HepG2 (cell line): ENCODE results near the gene ARHGAP25. TPM values are rescaled to one million over a fixed set of nuclear protein-coding genes. Genes with fewer than 3 reads are reported as not detected.

Experiments used
- ATAC-seq: fragments of 200-7000 bp; cut with Tn5 transposase; 3 replicates; pipeline ENCODE4 v1.9.1; 2020; ENCODE audit warnings: mild to moderate bottlenecking, moderate library complexity
- BruUV-seq: library from RNA; stranded (reverse); fragments of 400-500 nt; replicated peaks from 2 replicates; lab custom pipeline; 2021; lab: Mats Ljungman, UMichigan
- CTCF ChIA-PET: fragments of 300-600 bp; formaldehyde crosslinking; extraction: SDS; loops from one replicate; lab custom pipeline; 2021; ENCODE audit warnings: low total read pairs, inconsistent platforms, low intra/inter-chr PET ratio; lab: Yijun Ruan, JAX
- POLR2A ChIA-PET: fragments of 350-600 bp; sonication (Branson Sonifier 250); formaldehyde crosslinking; loops from one replicate; lab custom pipeline; 2020; ENCODE audit warnings: antibody characterized with exemption, inconsistent platforms; lab: Yijun Ruan, JAX
- DNase-seq: peaks from one replicate; pipeline ENCODE4 v3.0.0-alpha.2; 2015; ENCODE audit warnings: low spot score
- FAIRE-seq: peaks from 3 replicates; lab custom pipeline; 2011; peaks lifted over from hg19 to GRCh38; lab: Jason Lieb, UNC
- H2AFZ ChIP-seq: one replicate; pipeline ENCODE4 v1.6.1; 2011; ENCODE audit warnings: low read length, inconsistent platforms
- H3K27ac ChIP-seq: fragments of 300-600 bp; 3 replicates; pipeline ENCODE4 v1.8.0; 2011; ENCODE audit warnings: mixed run types, mild to moderate bottlenecking, mixed read lengths, low read length, inconsistent platforms; ENCODE audit not compliant: insufficient read depth; ENCODE audit errors: extremely low read length
- H3K27me3 ChIP-seq, 2 experiments: fragments of 200-600 bp in 1 of 2; 2 replicates in 1 of 2; 3 replicates in 1 of 2; pipeline versions ENCODE4 v1.6.0 to v1.8.0; 2011; ENCODE audit warnings: low read length in 2 of 2, mild to moderate bottlenecking in 2 of 2, moderate library complexity in 2 of 2, inconsistent platforms in 1 of 2; ENCODE audit not compliant: insufficient read depth in 2 of 2, control insufficient read depth in 1 of 2
- H3K36me3 ChIP-seq, 2 experiments: fragments of 200-600 bp in 1 of 2; replicated peaks in 1 of 2; 2 replicates in 1 of 2; 3 replicates in 1 of 2; pipeline versions ENCODE4 v1.5.1 to v1.8.0; 2011; ENCODE audit warnings: low read length in 2 of 2, inconsistent platforms in 1 of 2; ENCODE audit not compliant: insufficient read depth in 2 of 2, control insufficient read depth in 1 of 2
- H3K4me1 ChIP-seq: 2 replicates; pipeline ENCODE4 v1.5.1; 2012; ENCODE audit warnings: low read length, inconsistent platforms; ENCODE audit not compliant: insufficient read depth
- H3K4me2 ChIP-seq: 2 replicates; pipeline ENCODE4 v1.6.0; 2011; ENCODE audit warnings: low read depth, low read length, inconsistent platforms
- H3K4me3 ChIP-seq, 3 experiments: fragments of 200-600 bp in 1 of 3; sonication (generic), shearing (Covaris generic) in 1 of 3; replicated peaks in 1 of 3; 2 replicates each; pipeline ENCODE4 v1.5.1; 2011 to 2016; ENCODE audit warnings: low read length in 3 of 3, inconsistent platforms in 2 of 3, low read depth in 2 of 3, mild to moderate bottlenecking in 2 of 3, control low read depth in 1 of 3, mixed read lengths in 1 of 3; ENCODE audit not compliant: insufficient read depth in 1 of 3
- H3K79me2 ChIP-seq: one replicate; pipeline ENCODE4 v1.6.1; 2011; ENCODE audit warnings: low read length, inconsistent platforms; ENCODE audit not compliant: insufficient read depth
- H3K9ac ChIP-seq: 2 replicates; pipeline ENCODE4 v1.6.0; 2011; ENCODE audit warnings: mild to moderate bottlenecking, low read depth, low read length, inconsistent platforms; ENCODE audit not compliant: insufficient read depth
- H3K9me3 ChIP-seq: 2 replicates; pipeline ENCODE4 v1.5.1; 2012; ENCODE audit warnings: mild to moderate bottlenecking, low read length
- H4K20me1 ChIP-seq: 2 replicates; pipeline ENCODE4 v1.6.0; 2011; ENCODE audit warnings: inconsistent platforms, mild to moderate bottlenecking, low read length, moderate library complexity; ENCODE audit not compliant: insufficient read depth
- CHD4 ChIP-seq: fragments of 200-600 bp; sonication (generic); IDR thresholded peaks from 2 replicates; pipeline ENCODE4 v1.7.0; 2017; ENCODE audit warnings: mild to moderate bottlenecking, low read length, borderline replicate concordance
- HNRNPK ChIP-seq: fragments of 200-400 bp; formaldehyde crosslinking; IDR thresholded peaks from 2 replicates; pipeline ENCODE4 v1.6.1; 2018; ENCODE audit warnings: low read length, low read depth, moderate library complexity, mild to moderate bottlenecking; ENCODE audit not compliant: poor library complexity, severe bottlenecking
- NR2F2 ChIP-seq: IDR thresholded peaks from 2 replicates; pipeline ENCODE4 v1.6.1; 2012; ENCODE audit warnings: low read depth, inconsistent platforms, borderline replicate concordance
- PHF21A ChIP-seq: sonication (generic); formaldehyde crosslinking; IDR thresholded peaks from 2 replicates; pipeline ENCODE4 v1.5.0; 2020; ENCODE audit warnings: mild to moderate bottlenecking, missing genetic modification reagents
- PRMT3 ChIP-seq: sonication (generic); formaldehyde crosslinking; IDR thresholded peaks from 2 replicates; pipeline ENCODE4 v1.8.1; 2022; ENCODE audit warnings: low read depth, mild to moderate bottlenecking, moderate library complexity, missing genetic modification reagents, borderline replicate concordance
- RBM39 ChIP-seq: fragments of 200-400 bp; formaldehyde crosslinking; IDR thresholded peaks from one replicate; pipeline ENCODE4 v1.6.1; 2018; ENCODE audit warnings: antibody characterized with exemption, mild to moderate bottlenecking, low read depth, low read length; ENCODE audit not compliant: poor library complexity, severe bottlenecking
- SNAPC2 ChIP-seq: sonication (generic); formaldehyde crosslinking; IDR thresholded peaks from 2 replicates; pipeline ENCODE4 v1.8.1; 2022; ENCODE audit warnings: mild to moderate bottlenecking, missing genetic modification reagents
- TBX3 ChIP-seq: fragments of 450-650 bp; IDR thresholded peaks from 2 replicates; pipeline ENCODE4 v1.6.1; 2017; ENCODE audit warnings: antibody characterized with exemption, mild to moderate bottlenecking, inconsistent platforms, borderline replicate concordance
- WIZ ChIP-seq: sonication (generic); formaldehyde crosslinking; IDR thresholded peaks from 2 replicates; pipeline ENCODE4 v1.5.1; 2020; ENCODE audit warnings: mild to moderate bottlenecking, missing genetic modification reagents
- ZFP90 ChIP-seq: sonication (generic); formaldehyde crosslinking; IDR thresholded peaks from 2 replicates; pipeline ENCODE4 v1.8.0; 2022; ENCODE audit warnings: missing genetic modification reagents, mild to moderate bottlenecking, inconsistent platforms, borderline replicate concordance
- ZNF180 ChIP-seq: sonication (generic); formaldehyde crosslinking; IDR thresholded peaks from 2 replicates; pipeline ENCODE4 v1.4.0; 2020; ENCODE audit warnings: low read depth, missing genetic modification reagents, borderline replicate concordance
- ZNF235 ChIP-seq: sonication (generic); formaldehyde crosslinking; IDR thresholded peaks from 2 replicates; pipeline ENCODE4 v1.8.1; 2023; ENCODE audit warnings: mild to moderate bottlenecking, missing genetic modification reagents, borderline replicate concordance
- ZNF790 ChIP-seq: sonication (generic); formaldehyde crosslinking; IDR thresholded peaks from 2 replicates; pipeline ENCODE4 v1.8.0; 2022; ENCODE audit warnings: missing genetic modification reagents, mild to moderate bottlenecking, borderline replicate concordance
- WGBS: methylation state at CpG from one replicate; pipeline ENCODE4 v1.1.6; 2017; ENCODE audit warnings: low lambda C conversion rate; 5-methylcytosine and 5-hydroxymethylcytosine counted together
- in situ Hi-C: cut with HindIII; loops from 2 replicates; pipeline ENCODE4 v1.10.0; 2017; ENCODE audit warnings: low pct_unique_long_range_greater_than_20kb; ENCODE audit not compliant: extremely low pct_ligation_motif_present
- intact Hi-C: fragments of 100-400 bp; cut with micrococcal nuclease; formaldehyde crosslinking; loops from one replicate; pipeline ENCODE4 v1.10.0; 2022; ENCODE audit not compliant: unreplicated experiment
- polyA plus RNA-seq, 8 experiments: library from polyadenylated mRNA; depleted of rRNA in 3 of 8; stranded (reverse) in 7 of 8; unstranded in 1 of 8; fragments of >200 nt; fragmentation: Illumina TruSeq in 4 of 8; extraction: Trizol in 4 of 8; gene quantifications; 2 replicates each; pipeline versions ENCODE4 v1.2.1 to v1.2.3, GENCODE V29; 2011 to 2016; ENCODE audit warnings: low read depth in 4 of 8, missing spikeins in 1 of 8, mixed read lengths in 1 of 8; ENCODE audit not compliant: insufficient read depth in 1 of 8
- total RNA-seq, 5 experiments: library from RNA; depleted of rRNA; stranded (reverse); fragments of >200 nt; fragmentation: Illumina TruSeq; extraction: Trizol; gene quantifications; 2 replicates each; pipeline ENCODE4 v1.2.3, GENCODE V29; 2016; ENCODE audit warnings: low read depth in 1 of 5
- TF ChIP-seq, protein P1 (sequence below): sonication (generic); formaldehyde crosslinking; IDR thresholded peaks from 2 replicates; pipeline ENCODE4 v1.8.0; 2022; ENCODE audit warnings: mild to moderate bottlenecking, missing genetic modification reagents; ENCODE audit not compliant: insufficient replicate concordance

ARHGAP25 gene
- total and polyA plus RNA-seq, 2 of the 13 experiments (the other 11 are each of a cell fraction or from before 2014, with no cell fraction given) = not detected

DNA sequence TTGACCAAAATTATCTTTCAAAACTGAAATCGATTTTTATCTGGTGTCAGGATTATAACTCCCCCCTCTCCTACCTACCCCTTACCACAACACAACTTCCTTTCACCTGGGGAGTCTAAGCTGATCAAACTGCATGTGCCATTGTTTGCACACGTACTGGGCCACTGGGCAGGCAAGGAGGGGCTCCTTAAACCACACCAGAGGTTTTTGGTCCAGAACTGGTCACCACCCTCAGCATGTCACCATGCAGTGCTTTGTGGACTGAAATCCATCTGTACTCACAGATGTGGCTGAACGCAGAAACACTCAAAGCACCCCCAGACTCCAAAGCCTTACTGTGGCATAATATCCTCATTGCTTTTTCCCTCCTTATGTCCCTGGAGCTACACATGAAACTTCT is 13.9 kb upstream of the ARHGAP25 start:
- Histone ChIP-seq H3K4me1 (no peaks in the 10 kb centered on the region), H3K9ac (no peak overlapping the region), H3K4me2 (no peak overlapping the region), H3K4me3 (no peak overlapping the region), H3K9me3 (no peaks in the 10 kb centered on the region), H3K27me3 (no peaks in the 10 kb centered on the region), H2AFZ (no peak overlapping the region), H4K20me1 (no peaks in the 10 kb centered on the region), H3K79me2 (no peaks in the 10 kb centered on the region), H3K36me3 (no peaks in the 10 kb centered on the region), H3K27ac (no peak overlapping the region)
- ATAC-seq (no peak), DNase-seq (no peak), FAIRE-seq (no peak)
- POLR2A ChIA-PET = no interaction called here
- in situ Hi-C loops = no loop called here
- intact Hi-C loops = no loop called here
- no TSS peak for BruUV-seq
- CTCF ChIA-PET = no interaction called here
- 8% methylated on average over 3 of the region's 3 CpGs for WGBS
- TF ChIP-seq RBM39 (no peak), SNAPC2 (no peak), TBX3 (no peak), ZFP90 (CRISPR knock-in tag) (no peak), ZNF180 (CRISPR knock-in tag) (no peak), WIZ (no peak), HNRNPK (no peak), ZNF790 (CRISPR knock-in tag) (no peak), ZNF235 (CRISPR knock-in tag) (no peak), CHD4 (no peak), PHF21A (no peak), PRMT3 (CRISPR knock-in tag) (no peak), NR2F2 (no peak)
- TF ChIP-seq, protein P1, sequence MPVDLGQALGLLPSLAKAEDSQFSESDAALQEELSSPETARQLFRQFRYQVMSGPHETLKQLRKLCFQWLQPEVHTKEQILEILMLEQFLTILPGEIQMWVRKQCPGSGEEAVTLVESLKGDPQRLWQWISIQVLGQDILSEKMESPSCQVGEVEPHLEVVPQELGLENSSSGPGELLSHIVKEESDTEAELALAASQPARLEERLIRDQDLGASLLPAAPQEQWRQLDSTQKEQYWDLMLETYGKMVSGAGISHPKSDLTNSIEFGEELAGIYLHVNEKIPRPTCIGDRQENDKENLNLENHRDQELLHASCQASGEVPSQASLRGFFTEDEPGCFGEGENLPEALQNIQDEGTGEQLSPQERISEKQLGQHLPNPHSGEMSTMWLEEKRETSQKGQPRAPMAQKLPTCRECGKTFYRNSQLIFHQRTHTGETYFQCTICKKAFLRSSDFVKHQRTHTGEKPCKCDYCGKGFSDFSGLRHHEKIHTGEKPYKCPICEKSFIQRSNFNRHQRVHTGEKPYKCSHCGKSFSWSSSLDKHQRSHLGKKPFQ (CRISPR knock-in tag) = no peak
